Fibroblast of lung (primary cell): Measurements from ENCODE around the gene S100A5. TPM values are rescaled to one million over a fixed set of nuclear protein-coding genes. Genes with fewer than 3 reads are reported as not detected.

Experiments
- DNase-seq, 2 donors: peaks; one replicate each; pipeline versions ENCODE4 v3.0.0 to v3.0.0-alpha.2; 2010; ENCODE audit warnings: low read depth in 2 of 2
- H2AFZ ChIP-seq: 2 replicates; pipeline ENCODE4 v1.5.1; 2012; ENCODE audit warnings: low read length, control low read depth, inconsistent platforms
- H3K27ac ChIP-seq: 2 replicates; pipeline ENCODE4 v1.5.1; 2011; ENCODE audit warnings: low read length, control low read depth; ENCODE audit not compliant: insufficient read depth
- H3K27me3 ChIP-seq: 2 replicates; pipeline ENCODE4 v1.5.1; 2011; ENCODE audit warnings: mild to moderate bottlenecking, low read length; ENCODE audit not compliant: control insufficient read depth, insufficient read depth
- H3K36me3 ChIP-seq: 2 replicates; pipeline ENCODE4 v1.5.1; 2011; ENCODE audit warnings: low read length; ENCODE audit not compliant: control insufficient read depth, insufficient read depth
- H3K4me1 ChIP-seq: 2 replicates; pipeline ENCODE4 v1.5.1; 2011; ENCODE audit warnings: low read length; ENCODE audit not compliant: control insufficient read depth, insufficient read depth; ENCODE audit errors: extremely low read depth
- H3K4me2 ChIP-seq: 2 replicates; pipeline ENCODE4 v1.5.1; 2011; ENCODE audit warnings: low read length, control low read depth; ENCODE audit not compliant: insufficient read depth; ENCODE audit errors: extremely low read depth
- H3K4me3 ChIP-seq, 4 experiments: fragments of 200-600 bp in 1 of 4; sonication (generic) in 1 of 4; replicated peaks in 1 of 4; 2 replicates each; pipeline ENCODE4 v1.5.1; 2011 to 2016; ENCODE audit warnings: low read length in 4 of 4, low read depth in 3 of 4, mild to moderate bottlenecking in 3 of 4, control low read depth in 2 of 4, inconsistent platforms in 1 of 4, mixed read lengths in 1 of 4; ENCODE audit not compliant: insufficient read depth in 1 of 4; ENCODE audit errors: control extremely low read depth in 1 of 4
- H3K79me2 ChIP-seq: 2 replicates; pipeline ENCODE4 v1.5.1; 2012; ENCODE audit warnings: mild to moderate bottlenecking, low read length, inconsistent platforms; ENCODE audit not compliant: control insufficient read depth, insufficient read depth
- H3K9ac ChIP-seq: 2 replicates; pipeline ENCODE4 v1.5.1; 2011; ENCODE audit warnings: mild to moderate bottlenecking, low read length, control low read depth; ENCODE audit not compliant: insufficient read depth
- H3K9me3 ChIP-seq: 2 replicates; pipeline ENCODE4 v1.5.1; 2012; ENCODE audit warnings: low read depth, low read length; ENCODE audit not compliant: control insufficient read depth, insufficient read depth
- H4K20me1 ChIP-seq: 2 replicates; pipeline ENCODE4 v1.5.1; 2011; ENCODE audit warnings: low read length; ENCODE audit not compliant: control insufficient read depth, insufficient read depth; ENCODE audit errors: extremely low read depth
- CTCF ChIP-seq, 2 donors: IDR thresholded peaks in 1 of 2; conservative IDR thresholded peaks in 1 of 2; 1 replicate in 1 of 2; 2 replicates in 1 of 2; pipeline ENCODE4 v1.5.1; 2011 to 2012; ENCODE audit warnings: low read length in 2 of 2, control low read depth in 1 of 2, inconsistent platforms in 1 of 2, low read depth in 1 of 2, mild to moderate bottlenecking in 1 of 2
- EZH2 ChIP-seq: IDR thresholded peaks from 2 replicates; pipeline ENCODE4 v1.5.1; 2012; ENCODE audit warnings: low read length, control low read depth, mild to moderate bottlenecking; ENCODE audit errors: missing control alignments
- polyA plus RNA-seq, 2 donors: library from polyadenylated mRNA; depleted of rRNA in 1 of 2; stranded (reverse) in 1 of 2; unstranded in 1 of 2; fragments of >200 nt; gene quantifications; 2 replicates each; pipeline ENCODE4 v1.2.1, GENCODE V29; 2011 to 2012; ENCODE audit warnings: missing spikeins in 1 of 2
- total RNA-seq: library from RNA; depleted of rRNA; stranded (reverse); fragments of >200 nt; gene quantifications from 2 replicates; pipeline ENCODE4 v1.2.1, GENCODE V29; 2014

Gene S100A5
- total and polyA plus RNA-seq, 2 donors (not counting 1 experiment from before 2014, with no cell fraction given) = 0.20 TPM; not detected in 1

- DNase-seq = no peak
- TF ChIP-seq EZH2 = no peak
- no peak for TF ChIP-seq CTCF (conservative IDR thresholded peaks at IDR 0.05 in 1 of 2, IDR thresholded peaks at IDR 0.05 in 1 of 2; ENCODE audit: low read depth in 1 of 2, low read length in 2 of 2)
- Histone ChIP-seq H3K9ac (no peak overlapping the region), H3K79me2 (no peaks in the 10 kb centered on the region), H3K27ac (no peak overlapping the region), H3K4me1 (peaks cover 13% of the 10 kb centered on the region), H3K9me3 (no peaks in the 10 kb centered on the region), H2AFZ (no peak overlapping the region), H3K36me3 (no peaks in the 10 kb centered on the region), H4K20me1 (no peaks in the 10 kb centered on the region), H3K4me2 (no peak overlapping the region), H3K27me3 (no peaks in the 10 kb centered on the region), H3K4me3 (no peak overlapping the region)
Observed at GRCh38 chr1:153561466-153561985, 20.8 kb upstream of the S100A5 start.

GRCh38 chr1:153560771-153561465, 20.2 kb upstream of the S100A5 start:
- Histone ChIP-seq H3K4me1 (peaks cover 8% of the 10 kb centered on the region), H3K9ac (no peak overlapping the region), H3K4me3 (no peak overlapping the region), H3K36me3 (no peaks in the 10 kb centered on the region), H3K4me2 (no peak overlapping the region), H3K79me2 (no peaks in the 10 kb centered on the region), H3K27ac (no peak overlapping the region), H2AFZ (no peak overlapping the region), H3K9me3 (no peaks in the 10 kb centered on the region), H4K20me1 (no peaks in the 10 kb centered on the region), H3K27me3 (no peaks in the 10 kb centered on the region)
- DNase-seq = no peak
- no peak for TF ChIP-seq EZH2
- no peak for TF ChIP-seq CTCF (conservative IDR thresholded peaks at IDR 0.05 in 1 of 2, IDR thresholded peaks at IDR 0.05 in 1 of 2; ENCODE audit: low read depth in 1 of 2, low read length in 2 of 2)

GRCh38 chr1:153560241-153560640, 19.5 kb upstream of the S100A5 start:
- no peaks in the 10 kb centered on the region for H3K36me3 ChIP-seq
- no peak overlapping the region for H3K27ac ChIP-seq
- peaks cover 2% of the 10 kb centered on the region for H3K4me1 ChIP-seq
- no peak overlapping the region for H3K4me2 ChIP-seq
- no peaks in the 10 kb centered on the region for H3K79me2 ChIP-seq
- H2AFZ ChIP-seq = no peak overlapping the region
- no peaks in the 10 kb centered on the region for H4K20me1 ChIP-seq
- no peak overlapping the region for H3K9ac ChIP-seq
- H3K9me3 ChIP-seq = no peaks in the 10 kb centered on the region
- H3K4me3 ChIP-seq = no peak overlapping the region
- H3K27me3 ChIP-seq = no peaks in the 10 kb centered on the region
- TF ChIP-seq CTCF (conservative IDR thresholded peaks at IDR 0.05 in 1 of 2, IDR thresholded peaks at IDR 0.05 in 1 of 2; ENCODE audit: low read depth in 1 of 2, low read length in 2 of 2) = no peak
- no peak for DNase-seq
